Dedifferentiated amniotic fluid mesenchymal stem cell (primary cell): ENCODE measurements around the gene KPRP.

Experiments used
- DNase-seq: peaks from one replicate; pipeline ENCODE4 v3.0.0-alpha.2; 2016; ENCODE audit errors: extremely low spot score

The KPRP gene

GRCh38 chr1:152770411-152770810 is 12.6 kb downstream of the KPRP start:
- no peak for DNase-seq

GRCh38 chr1:152774875-152775274 is 17.1 kb downstream of the KPRP start, which contains the start of gene LCE1F:
LCE1F (plus strand) TSS chr1:152775140; CDS start chr1:152776372, 1,232 bp downstream.
- no peak for DNase-seq

- DNase-seq: no peak
Observed at GRCh38 chr1:152776361-152776760, 18.5 kb downstream of the KPRP start.

- DNase-seq: no peak
Observed at GRCh38 chr1:152777510-152778137, 19.8 kb downstream of the KPRP start.

- DNase-seq: no peak
Observed at GRCh38 chr1:152783095-152783494, 25.3 kb downstream of the KPRP start.

- DNase-seq: no peak
Observed at GRCh38 chr1:152786077-152786476, 28.3 kb downstream of the KPRP start, which contains the start of gene LCE1E. LCE1E (plus strand) TSS chr1:152786257; CDS start chr1:152787300, 1,043 bp downstream.

- no peak for DNase-seq
Observed at GRCh38 chr1:152795686-152796085, 37.9 kb downstream of the KPRP start.

- no peak for DNase-seq
Observed at GRCh38 chr1:152796421-152796820, 38.6 kb downstream of the KPRP start, which contains the start of gene LCE1D. LCE1D (plus strand) TSS chr1:152796721; CDS start chr1:152797795, 1,074 bp downstream.

GRCh38 chr1:152801333-152801732 is 43.5 kb downstream of the KPRP start:
- DNase-seq: no peak

GRCh38 chr1:152806576-152806975 is 48.8 kb downstream of the KPRP start, which contains the start of gene LCE1C:
LCE1C (minus strand) TSS chr1:152806651; CDS start chr1:152805478, 1,173 bp downstream.
- DNase-seq: no peak

GRCh38 chr1:152811050-152811449 is 53.2 kb downstream of the KPRP start:
- DNase-seq: no peak
